HG02884 (cell line): Measurements from ENCODE around the gene SERPINA1.

ENCODE experiments used
- ATAC-seq: cut with Tn5 transposase; IDR thresholded peaks from one replicate; pipeline ENCODE4 v1.9.1; 2021; ENCODE audit warnings: mild to moderate bottlenecking, moderate library complexity; ENCODE audit not compliant: unreplicated experiment

The SERPINA1 gene

DNA sequence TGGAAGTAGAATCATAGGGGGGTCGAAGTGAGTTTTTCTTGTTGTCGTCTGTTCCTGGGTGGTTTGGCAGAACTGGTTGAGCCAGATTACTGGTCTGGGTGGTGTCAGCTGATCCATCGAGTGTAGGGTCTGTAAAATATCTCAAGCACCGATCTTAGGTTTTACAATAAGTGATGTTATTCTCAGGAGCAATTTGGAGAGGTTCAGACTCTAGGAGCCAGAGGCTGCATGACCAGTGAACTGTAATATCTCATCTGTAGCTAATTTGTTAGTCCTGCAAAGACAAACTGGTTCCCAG, 9.7 kb upstream of the SERPINA1 start:
- ATAC-seq: no peak

DNA sequence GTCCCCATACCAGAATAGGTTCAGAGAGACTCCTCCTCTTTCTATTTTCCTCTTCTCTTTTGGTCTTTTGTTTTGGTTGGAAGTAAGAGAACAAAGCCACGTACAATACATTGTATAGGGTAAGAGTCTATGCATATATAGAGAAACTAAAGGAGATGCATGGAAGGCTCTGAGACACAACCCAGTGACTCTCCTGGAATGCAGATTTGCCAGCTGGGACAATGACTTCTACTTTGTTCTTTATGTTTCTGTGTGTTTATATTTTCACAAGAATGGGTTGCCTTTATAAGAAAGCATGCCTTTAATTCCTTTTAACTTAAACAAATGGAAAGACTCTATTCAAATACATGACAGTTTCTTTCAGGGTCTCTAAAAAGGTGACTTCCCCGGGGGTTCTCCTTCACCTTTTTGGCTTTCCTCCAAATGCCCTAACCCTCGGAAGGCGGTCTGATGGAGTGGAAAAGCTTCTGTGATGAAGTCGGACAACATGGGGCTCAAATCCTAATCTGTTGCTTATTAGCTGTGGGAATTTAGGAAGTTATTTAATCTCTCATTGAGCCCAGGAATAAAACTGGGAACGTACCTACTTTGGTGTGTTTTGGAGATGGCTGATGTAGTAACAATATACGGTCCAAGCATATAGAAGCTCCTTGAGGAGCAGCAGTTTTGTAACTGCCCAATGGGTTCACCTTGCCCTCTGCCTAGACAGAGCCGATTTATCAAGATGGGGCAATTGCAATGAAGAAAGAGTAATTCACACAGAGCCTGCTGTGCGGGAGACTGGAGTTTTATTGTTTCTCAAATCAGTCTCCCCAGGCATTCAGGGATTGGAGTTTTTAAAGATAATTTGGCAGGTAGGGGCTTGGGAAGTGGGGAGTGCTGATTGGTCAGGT, 9.1 kb upstream of the SERPINA1 start:
- ATAC-seq: no peak

DNA sequence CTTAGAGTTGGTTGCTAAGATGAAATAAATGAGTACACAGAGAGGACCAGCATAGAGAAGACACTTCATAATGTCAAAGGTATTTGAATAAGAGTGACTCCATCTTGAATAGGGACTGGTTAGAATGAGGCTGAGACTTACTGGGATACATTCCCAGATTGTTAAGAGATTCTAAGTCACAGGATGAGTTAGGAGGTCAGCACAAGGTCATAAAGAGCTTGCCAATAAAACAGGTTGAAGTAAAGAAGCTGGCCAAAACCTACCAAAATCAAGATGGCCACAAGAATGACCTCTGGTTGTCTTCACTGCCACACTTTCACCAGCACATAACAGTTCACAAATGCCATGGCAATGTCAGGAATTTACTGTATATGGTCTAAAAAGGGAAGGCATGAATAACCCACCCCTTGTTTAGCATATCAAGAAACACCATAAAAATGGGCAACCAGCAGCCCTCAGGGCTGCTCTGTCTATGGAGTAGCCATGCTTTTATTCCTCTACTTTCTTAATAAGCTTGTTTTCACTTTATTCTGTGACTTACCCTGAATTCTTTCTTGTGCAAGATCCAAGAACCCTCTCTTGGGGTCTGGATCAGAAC, 8.3 kb upstream of the SERPINA1 start:
- ATAC-seq: no peak

DNA sequence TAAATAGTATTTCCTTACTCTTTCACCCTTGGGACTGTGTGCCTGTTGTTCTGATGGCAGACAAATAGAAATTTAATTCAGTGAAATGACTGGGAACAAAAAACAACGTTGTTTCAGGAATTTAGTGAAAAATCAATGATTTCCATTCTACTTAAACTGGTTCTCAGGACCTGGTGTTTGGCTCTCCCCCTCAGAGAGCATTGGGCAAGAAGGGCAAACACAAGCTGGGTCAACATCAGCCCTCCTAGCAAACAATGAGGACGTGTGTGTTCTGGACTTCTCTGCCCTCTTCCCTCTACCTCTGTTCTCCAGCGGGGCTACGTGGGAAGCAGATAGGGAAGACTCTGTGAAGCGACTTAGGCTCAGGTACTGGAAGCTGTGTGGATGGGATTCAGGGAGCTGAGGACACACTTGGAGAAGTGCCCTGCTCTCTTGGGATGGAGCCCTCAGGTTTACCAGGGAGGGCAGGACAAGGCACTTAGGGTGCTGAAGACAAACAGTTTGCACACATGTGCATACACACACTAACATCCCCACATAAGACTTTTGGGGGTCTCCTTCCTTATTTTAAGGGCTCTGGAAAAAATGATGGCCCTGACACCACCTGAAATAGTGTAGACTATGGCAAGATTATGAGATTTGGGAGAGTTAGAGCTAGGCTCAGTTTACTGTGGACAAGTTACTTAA, 7.6 kb upstream of the SERPINA1 start:
- ATAC-seq: no peak

DNA sequence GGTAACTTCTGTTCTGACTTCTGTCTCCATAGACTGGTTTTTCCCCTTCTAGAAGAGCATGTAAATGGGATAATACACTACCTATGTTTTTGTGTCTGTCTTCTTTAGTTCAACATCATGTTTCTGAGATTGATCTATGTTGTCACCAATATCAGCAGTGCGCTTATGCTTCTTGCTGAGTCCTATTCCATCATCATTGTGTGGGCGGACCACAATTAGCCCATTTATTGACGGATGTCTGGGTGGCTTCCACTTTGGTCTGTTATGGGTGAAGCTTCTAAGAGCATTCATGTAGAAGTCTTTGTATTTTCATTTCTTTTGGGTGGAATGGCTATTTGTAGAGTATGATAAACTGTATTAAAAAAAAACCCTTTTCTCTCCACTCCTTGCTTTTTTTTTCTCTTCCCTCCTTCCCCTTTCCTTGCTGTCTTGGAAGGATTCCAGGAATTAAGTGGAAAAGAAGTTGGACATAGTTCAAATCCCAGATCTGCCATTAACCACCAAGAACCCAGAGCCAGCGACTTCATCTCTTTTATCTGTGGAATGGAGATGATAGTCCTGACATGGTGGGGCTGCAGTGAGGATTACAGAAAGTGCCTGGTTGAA, 7.0 kb upstream of the SERPINA1 start:
- no peak for ATAC-seq

DNA sequence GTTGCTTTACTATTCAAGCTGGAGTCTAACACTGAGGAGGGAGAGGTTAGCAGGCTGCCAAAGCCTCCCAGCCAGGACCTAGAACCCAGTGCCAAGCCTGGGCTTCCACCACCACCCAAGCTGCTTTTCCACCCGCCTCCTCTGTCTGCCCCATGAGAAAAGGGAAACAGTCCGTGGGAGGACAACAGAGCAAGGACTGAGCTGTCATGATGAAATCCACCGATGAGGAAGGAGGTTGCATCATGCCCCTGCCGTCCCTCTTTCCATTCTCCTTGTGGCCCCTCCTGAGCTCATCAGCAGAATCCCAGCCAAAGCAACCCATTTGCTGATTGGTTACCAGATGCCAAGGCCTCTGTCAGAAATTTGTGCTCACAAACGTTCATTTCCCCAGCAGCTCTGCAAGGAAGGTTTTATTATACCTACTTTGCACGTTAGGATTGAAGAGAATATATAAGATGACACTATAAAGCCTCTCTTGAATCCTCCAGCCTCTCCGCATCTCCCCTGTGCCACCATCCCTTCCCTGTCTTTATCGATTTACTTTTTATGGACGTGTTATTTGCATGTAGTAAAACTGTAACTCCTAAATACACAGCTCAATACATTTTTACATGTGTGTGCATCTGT, 6.3 kb upstream of the SERPINA1 start:
- ATAC-seq: no peak

DNA sequence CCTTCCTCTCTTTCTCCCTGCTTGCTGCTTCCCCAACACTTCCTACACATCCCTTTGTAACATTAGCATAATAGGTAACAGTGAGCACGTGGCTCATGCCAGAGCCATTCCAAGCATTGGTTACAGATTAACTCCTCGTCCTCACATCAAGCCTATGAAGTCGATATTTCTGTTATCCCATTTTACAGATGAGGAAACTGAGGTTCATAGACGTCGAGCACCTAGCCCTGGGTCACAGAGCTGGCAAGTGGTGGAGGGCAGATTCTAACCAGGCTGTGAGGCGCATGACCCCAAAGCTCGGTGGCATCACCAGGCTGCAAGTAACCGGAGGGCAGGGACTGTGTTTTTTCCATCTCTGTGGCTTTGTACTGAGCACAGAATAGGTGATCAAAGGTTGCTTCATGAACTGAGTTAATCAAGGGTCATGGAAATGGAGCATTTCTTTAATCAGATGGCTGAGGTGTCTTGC, 5.7 kb upstream of the SERPINA1 start:
- no peak for ATAC-seq

DNA sequence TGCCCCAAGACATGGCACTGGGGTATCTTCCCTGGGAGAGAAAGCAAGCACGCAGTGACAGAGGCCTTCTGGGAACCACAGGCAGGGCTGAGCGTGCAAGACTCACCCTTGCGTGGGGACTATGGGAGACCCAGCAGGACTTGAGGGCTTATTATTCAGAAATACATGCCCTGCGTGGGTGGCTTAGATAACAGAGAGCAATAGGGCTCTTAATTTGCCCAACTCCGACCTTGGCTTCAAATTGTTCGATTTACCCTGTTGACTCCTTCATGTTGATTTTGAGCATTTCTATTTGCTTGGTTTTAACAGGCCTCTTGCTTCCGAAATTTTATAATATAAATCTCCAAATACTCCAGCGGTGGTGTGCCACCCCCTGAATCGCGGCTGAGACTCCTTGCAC, 5.1 kb upstream of the SERPINA1 start:
- ATAC-seq: no peak

DNA sequence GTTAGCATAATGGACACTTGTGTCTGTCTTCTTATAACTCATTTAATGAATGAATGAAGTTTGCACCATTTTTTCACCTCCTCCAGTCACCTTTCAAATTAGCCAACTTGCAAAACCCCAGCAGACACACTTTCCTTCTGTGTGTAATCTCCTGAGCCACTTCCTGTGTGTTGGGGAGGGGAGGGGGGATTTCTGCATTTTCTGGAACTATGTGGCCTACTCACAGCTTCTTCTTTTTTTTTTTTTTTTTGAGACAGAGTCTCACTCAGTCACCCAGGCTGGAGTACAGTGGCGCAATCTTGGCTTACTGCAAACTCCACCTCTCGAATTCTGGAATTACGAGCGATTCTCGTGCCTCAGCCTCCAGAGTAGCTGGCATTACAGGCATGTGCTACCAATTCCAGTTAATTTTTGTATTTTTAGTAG, 4.1 kb upstream of the SERPINA1 start:
- ATAC-seq: no peak

DNA sequence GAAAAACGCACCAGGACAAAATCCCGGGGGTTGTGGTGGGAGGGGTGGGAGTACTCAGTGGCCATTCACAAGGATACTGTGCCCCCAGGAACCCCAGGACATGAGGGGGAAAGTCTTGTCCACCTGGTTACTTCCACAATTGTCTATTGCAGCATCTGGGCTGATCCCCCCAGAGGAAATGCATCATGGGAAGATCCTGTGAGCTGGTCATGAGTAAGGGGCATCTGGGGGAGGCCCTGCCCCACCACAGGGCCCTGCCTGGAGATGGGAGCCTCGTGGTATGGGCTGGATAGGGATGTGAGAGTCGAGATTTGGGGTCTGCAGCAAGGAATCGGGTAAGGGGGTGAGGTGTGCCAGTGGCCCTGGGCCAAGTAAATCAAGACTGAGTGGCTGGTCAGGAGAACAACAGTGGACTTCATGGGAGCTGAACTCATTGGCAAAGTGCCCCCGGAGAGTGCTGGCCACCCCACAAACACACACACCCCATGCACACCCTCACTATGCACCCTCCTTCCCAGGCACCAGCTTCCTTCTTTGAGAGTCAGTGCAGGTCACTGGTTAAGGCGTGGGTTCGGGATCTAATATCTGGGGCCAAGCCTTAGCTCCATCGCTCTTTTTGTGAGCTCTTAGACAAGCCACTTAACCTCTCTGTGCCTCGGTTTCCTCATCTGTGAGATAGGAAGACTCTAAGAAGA, 3.0 kb upstream of the SERPINA1 start:
- ATAC-seq: no peak

DNA sequence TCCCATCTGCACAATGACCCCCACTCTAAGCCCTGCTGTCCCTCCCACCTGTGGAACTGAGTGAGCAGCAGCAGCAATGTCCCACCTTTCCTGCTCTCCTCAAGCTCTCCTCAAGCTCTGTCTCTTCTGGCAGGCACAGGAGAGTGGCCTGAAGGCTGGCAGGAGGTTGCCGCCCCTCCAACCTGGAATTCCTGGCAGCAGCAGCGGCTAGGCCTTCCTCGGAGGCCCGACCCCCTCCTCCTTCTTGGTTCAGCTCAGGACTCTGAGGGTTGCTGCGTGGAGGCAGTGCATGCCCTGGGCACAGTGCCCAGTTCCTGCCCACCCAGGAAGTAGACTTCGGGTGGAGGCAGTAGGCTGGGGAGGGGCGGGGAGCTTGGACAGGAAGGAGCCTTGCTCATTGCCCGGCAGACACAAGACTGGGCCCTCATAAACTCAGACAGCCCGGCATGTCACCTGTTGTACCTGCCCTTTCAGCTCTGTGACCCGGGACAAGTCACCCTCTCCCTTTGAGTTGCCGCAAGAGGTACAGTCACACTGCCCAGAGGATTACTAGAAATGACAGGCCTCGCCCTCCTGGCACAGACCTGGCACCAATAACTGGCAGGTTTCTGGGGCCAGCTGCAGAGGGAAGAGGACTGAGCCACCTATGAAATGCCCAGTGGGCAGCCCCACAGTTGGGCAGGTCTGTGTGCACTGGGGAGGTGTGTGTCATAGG, 2.1 kb upstream of the SERPINA1 start:
- no peak for ATAC-seq

DNA sequence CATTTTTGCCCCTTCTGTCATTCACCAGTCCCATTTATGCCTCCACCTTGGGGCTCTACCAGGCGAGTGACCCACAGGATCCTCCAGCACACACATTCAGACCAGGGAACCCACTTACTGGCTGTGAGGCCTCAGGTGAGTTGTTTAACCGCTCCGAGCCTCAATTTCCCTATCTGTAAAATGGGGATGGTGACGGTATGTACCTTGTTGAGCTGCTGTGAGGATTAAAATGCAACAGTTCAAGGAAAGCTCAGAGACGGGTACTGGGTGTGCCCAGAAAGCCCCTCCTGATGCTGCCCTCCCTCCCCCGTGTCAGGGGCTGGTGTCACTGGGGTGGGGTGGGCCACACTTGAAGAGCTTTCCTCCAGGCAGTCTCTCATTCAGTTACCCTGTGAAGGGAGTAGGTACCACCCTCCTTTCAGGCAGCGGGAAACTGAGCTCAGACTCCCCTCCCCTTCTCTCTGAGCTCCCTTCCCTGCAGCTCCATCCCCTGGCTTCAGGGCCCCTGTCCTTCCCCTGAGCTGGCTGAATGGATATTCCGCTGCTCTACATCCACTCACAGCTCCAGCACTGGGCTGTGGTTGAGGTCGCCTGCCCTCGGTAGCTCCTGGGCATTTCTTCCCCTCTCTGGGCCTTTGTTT, 1.4 kb upstream of the SERPINA1 start:
- no peak for ATAC-seq

DNA sequence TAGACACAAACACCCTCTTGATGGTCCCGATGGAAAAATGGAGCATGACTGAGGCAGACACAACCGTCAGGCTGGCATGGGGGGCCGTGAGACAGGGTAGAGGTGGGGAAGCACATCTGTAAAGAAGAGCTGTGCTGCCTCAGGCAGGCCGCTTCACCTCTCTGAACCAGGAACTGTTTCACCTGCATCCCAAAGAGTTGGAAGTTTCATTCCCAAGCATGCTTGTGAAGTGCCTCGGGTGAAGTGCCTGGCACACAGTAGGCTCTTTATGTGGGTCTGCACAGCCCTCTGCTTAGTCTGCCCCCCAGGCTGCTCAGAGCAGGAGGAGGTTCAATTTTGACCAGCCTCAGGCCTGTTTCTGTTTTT, 685 bp upstream of the SERPINA1 start:
- no peak for ATAC-seq

DNA sequence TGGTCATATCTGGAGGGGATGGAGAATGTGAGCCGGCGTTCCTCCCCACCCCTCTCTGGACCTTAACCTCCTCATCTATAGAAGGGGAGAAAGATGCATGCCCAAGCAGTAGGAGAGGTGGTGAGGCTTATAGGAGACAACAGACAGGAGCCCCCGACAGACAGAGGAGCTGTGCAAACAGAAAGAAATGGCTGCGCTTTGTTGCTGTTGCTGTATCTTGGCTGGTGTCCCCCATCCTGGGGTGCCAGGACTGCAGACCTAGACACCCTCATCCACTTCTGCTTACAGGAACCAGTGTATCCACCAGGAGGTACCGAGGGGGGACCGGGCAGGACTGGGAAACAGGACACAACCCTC, 397 bp downstream of the SERPINA1 start:
- no peak for ATAC-seq

DNA sequence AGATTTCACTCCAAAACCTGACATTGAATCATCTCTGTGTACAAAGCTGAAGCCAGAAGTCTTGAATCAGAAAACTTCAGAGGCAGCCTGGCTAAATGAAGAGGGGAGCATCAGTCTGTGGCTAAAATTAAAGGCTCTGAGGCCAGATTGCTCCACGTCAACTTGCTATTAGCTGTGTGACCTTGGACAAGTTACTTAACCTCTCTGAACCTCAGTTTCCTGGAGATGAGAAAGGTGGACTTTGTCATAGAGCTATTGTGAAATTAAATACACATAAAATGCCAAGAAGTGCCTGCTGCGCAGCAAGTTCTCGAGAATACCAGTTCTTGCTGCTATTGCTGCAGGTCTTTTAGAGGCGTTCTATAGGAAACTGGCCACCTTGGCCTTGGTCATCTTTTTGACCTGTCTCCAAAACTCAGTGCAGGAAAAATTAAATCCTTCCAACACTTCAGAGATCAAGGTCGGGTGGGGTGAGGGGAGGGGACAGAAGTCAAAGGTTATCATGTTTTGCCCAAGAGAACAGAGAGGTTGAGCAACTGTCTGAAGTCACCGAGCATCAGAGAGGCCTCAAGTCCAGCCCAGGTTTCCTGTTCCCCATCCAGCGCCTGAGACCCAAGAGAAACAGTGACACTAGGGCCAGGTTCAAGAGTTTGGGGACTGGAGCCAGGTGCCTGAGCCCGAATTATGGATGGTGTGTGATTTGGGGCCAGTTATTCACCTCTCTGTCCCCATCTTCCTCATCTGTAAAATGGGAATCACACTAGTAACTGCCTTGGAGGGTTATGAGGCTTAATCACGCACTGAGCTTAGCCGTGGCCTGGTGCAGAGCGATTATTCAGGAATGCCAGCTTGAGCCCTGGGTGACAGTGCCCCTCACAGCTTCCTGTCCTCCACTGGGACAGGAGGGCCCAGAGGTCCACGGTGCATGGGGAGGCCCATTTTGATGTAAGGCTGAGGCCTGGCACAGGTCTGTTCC, 1.1 kb downstream of the SERPINA1 start:
- ATAC-seq: no peak

DNA sequence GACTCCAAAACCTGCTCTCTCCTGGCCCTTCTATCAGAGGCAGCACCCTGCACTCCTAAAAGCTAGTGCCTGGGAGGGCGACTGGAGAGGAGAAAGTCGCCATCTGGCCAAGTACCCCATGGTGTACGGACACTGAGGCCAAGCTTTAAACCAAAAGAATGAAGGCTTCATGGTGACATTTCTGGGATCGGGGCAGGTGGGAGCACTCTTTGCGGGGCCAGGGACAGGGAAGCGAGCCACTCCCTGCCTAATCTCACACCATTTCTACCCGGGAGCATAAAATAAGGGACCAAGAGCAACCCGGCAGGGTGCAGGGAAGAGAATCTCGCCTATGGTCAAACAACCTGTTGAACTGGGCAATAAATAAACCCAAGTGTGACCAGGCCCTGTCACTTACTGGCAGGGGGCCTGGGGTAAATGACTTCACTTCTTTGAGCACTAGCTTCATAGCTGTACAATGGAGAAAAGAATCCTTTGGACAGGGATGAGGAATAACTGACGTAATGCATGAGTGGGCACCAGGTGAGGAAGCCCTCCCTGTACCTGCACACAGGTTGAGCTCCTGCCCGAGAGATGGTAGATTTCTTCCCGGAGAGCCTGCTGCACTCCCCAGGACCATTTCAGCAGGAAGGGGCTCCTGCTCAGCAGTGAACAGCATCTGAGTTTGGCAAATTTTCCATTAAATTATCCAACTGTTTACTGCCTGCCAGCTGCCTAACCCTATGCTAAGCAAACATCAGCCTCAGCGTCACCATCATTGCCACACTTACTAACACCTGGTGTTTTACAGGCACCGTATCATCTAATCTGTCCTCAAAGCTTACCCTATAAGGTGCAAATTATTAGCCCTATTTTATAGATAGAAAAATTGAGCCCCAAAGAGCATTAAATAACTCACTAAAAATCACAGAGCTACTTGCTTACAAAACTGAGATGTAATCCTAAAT, 2.0 kb downstream of the SERPINA1 start:
- ATAC-seq: no peak

DNA sequence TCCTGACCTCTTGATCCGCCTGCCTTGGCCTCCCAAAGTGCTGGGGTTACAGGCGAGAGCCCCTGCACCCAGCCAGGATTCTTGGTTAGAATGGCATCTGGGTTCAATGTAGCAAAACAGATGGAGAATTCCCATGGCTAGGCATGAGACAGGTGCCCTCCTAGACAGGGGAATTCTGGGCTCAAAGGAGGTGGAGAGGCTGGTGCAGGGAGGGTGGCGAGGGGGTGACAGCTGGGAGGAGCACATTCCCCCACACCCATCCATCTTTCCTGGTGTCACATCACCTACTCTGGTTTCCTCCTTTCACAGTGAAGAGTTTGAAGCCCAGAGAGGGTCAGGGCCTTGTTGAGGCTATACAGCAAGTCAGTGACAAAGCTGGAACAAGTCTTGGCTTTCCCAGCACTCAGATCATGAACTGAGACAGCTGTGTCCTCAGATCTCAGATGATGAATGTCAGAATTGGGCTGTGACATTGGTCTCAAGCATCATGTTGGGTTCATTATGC, 2.8 kb downstream of the SERPINA1 start:
- ATAC-seq: no peak
